HG03469 (cell line): Measurements from ENCODE around the gene KREMEN2.
A peak's percentile ranks its signal among the peaks of the same experiment; 100 is the strongest.
"Not testable (repeated sequence)": the region's sequence is repeated elsewhere in the genome, so short reads cannot be mapped to it uniquely, and the experiment has no call there.

Source experiments
- ATAC-seq: cut with Tn5 transposase; IDR thresholded peaks from one replicate; pipeline ENCODE4 v1.9.1; 2021; ENCODE audit warnings: mild to moderate bottlenecking, moderate library complexity, moderate number of reproducible peaks; ENCODE audit not compliant: unreplicated experiment

The KREMEN2 gene, protein sequence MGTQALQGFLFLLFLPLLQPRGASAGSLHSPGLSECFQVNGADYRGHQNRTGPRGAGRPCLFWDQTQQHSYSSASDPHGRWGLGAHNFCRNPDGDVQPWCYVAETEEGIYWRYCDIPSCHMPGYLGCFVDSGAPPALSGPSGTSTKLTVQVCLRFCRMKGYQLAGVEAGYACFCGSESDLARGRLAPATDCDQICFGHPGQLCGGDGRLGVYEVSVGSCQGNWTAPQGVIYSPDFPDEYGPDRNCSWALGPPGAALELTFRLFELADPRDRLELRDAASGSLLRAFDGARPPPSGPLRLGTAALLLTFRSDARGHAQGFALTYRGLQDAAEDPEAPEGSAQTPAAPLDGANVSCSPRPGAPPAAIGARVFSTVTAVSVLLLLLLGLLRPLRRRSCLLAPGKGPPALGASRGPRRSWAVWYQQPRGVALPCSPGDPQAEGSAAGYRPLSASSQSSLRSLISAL

DNA sequence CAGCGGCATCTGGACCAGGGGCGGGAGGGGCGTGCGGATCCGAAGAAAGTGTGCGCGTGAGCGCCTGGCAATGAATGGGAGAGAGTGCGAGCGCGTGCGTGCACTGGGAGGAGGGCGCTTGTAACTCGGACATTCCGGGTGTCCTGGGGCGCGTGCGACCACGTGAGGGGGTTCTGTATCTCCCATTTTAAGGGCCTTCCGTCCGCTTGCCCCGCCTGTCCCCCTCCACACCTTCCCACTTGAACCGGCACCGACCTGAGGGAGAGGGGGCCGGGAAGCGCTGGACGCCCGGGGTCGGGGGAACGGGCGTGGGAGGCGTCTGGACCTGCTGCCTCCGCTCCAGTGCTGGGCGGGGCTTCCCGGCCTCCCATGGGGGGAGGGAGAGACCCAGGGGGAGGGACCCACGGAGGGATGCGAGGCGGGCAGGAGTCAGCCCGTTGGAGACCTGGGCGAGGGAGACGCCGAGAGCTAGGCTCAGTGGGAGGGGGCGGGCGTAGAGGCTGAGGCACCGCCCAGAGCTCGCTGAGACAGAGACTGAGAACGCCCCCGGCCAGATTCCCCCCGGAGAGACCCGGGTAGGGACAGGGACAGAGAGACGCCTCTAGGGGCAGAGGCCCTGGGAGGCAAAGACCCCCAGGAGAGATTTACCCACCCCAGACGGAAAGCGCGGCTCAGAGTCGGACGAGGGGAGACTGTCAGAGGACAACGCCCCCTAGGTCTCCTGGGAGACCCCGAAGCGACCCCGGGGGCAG is at the start of gene KREMEN2:
Gene KREMEN2 (plus strand): TSS at position 553 of the 752 bp plus-strand sequence. CDS start 246 bp downstream, outside the sequence.
- ATAC-seq, result no peak

DNA sequence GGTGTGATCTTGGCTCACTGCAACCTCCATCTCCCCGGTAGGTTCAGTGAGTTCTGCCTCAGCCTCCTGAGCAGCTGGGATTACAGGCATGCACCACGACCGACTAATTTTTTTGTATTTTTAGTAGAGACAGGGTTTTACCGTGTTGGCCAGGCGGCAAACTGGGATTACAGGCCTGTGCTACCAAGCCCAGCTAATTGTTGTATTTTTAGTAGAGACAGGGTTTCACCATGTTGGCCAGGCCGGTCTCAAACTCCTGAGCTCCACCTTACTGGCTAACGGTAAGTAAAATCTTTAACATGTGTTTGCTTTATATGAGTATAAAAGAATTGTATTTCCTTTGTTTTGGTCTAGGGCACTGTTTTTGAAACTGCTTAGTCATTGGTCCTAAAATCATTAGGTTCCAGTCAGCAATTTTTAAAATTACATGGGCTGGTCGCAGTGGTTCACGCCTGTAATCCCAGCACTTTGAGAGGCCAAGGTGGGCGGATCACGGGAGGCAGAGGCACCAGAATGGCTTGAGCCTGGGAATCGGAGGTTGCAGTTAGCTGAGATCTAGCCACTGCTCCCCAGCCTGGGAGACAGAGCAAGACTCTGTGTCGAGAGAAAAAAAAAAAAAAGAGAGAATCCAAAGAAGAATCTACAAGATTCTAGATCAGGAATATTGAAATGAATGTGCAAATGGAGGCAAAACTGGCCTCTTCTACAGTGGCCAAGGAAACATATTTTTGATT is 48.7 kb upstream of the KREMEN2 start:
- no peak for ATAC-seq

DNA sequence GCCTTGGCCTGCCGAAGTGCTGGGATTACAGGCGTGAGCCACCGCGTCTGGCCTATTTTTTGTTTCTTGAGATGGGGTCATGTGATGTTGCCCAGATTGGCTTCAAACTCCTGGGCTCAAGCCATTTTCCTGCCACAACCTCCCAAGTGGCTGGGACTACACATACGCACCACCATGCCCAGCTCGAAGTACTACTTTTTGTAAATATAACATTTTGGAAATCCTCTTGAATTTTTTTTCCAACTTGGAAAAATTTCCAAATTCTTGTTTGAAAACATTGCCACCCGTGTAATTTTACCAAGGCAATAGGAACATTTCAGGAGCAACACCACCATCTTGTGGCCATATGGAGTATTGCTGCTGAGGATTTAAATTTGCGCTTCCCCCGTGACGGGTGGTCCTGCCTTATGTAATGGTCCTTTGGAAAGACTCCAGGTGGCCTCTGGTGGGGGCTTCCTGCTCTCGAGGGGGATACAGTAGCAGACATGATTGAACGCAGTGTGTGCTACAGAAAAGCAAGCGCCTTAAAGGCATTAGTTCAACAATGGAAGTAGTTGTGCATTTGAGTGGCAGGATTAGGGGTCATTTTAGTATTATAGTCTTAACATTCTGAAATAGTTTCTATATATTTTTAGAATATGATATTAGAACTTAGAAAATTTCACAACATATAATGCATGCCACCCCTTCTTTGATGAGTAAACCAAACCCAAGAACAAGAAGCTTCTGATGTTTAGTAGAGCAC is 44.4 kb upstream of the KREMEN2 start:
- ATAC-seq, result no peak

DNA sequence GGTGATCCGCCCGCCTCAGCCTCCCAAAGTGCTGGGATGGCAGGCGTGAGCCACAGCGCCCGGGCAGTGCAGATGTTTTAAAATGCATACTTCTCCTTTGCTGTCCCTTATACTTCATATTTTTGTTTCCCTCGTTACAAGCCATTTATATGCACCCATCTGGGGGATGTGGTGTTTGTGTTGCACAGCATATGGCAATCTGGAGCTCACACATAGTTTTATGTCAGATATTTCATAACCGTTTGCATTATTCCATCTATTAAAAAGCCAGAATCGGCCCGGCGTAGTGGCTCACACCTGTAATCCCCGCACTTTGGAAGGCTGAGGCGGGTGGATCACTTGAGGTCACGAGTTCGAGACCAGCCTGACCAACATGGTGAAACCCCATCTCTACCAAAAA is 40.6 kb upstream of the KREMEN2 start:
- no peak for ATAC-seq

DNA sequence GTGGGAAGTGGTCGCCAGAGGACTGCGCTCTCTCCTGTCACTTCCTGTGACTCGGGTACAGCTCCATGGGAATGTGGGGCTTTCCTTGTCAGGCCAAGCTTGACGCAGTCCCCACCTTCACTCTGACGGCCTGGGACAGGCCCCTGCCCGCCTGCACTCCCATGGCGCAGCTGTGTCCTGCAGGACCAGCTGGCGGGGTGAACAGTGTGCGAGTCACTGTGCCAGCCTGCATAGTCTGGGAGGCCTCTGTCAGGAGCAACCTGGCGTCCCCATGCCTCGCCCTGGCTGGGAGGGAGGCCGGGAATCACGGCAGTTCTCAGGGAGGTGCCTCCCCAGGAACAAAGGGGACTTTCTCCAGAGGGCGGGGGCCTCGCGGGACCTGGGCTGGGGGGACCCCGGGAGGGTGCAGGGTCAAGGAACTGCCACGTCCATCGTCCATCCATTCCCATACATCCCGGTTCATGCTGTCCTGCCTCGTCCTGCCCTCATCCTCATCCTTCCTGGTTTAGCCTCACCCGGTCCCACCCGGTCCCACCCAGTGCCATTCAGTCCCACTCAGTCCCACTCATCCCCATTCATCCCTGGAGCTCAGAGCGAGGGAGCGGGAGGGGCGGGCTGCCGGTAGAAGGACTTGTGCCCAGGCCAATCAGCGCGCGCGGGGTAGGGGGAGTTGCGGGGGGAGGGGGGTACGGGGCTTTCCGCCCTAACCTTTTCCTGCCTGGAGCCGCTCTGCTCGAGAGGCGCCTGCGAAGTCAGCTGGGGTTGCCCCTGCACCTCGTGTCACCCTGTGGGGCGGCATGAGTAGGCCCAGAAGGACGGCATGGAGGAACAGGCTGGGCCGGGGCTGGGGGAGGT is 38.9 kb upstream of the KREMEN2 start:
- ATAC-seq, result no peak

DNA sequence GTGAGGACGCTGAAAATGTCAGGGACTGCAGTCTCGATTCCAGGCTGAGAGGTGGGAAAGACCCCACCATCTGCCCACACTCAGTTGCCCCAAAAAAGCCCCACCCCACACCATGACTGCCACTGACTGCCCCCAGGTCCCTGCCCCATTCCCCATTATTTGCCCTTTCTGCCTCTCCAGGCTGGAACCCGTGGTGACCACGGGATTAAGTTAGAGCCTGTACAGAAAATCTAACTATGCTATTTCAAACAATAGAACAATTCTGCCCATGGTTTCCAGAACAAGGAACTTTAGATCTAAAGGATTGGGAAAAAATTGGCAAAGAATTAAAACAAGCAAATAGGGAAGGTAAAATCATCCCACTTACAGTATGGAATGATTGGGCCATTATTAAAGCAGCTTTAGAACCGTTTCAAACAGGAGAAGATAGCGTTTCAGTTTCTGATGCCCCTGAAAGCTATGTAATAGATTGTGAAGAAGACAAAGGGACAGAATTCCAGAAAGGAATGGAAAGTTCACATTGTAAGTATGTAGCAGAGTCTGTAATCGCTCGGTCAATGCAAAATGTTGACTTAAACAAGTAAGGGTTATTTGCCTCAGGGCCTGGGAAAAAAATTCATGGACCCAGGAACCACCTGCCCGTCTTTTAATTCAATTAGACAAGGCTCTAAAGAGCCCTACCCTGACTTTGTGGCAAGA is 38.0 kb upstream of the KREMEN2 start:
- ATAC-seq, result no peak

DNA sequence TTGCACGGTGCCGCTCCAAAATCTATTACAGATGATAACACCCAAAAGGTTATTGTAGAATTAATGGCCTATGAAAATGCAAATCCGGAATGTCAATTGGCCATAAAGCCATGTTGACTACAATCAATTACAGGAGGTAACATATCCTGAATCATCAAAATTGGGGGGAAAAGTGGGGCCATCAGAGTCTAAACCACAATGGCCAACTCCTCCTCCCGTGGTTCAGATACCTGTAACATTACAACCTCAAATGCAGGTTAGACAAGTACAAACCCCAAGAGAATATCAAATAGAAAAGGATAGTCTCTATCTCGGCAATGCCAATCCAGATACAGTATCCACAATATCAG is 37.5 kb upstream of the KREMEN2 start:
- ATAC-seq, result no peak

DNA sequence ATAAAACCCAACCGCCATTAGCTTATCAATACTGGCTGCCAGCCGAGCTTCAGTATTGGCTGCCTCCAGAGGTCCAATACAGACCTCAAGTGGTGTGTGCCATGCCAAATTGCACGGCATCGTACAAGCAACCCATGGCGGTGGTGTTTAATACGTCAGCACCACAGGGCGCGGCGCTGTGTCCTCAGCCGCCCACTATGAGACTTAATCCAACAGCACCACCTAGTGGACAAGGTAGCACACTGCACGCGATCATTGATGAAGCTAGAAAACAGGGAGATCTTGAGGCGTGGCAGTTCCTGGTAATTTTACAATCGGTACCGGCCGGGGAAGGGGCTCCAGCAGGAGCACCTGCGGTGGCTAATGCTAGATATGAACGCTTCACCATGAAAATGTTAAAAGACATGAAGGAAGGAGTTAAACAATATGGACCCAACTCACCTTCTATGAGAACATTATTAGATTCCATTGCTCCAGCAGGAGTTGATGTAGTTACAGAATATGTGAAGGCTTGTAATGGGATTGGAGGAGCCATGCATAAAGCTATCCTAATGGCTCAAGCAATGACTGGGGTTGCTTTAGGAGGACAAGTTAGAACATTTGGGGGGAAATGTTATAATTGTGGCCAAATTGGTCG is 36.9 kb upstream of the KREMEN2 start:
- peak; percentile 52 for ATAC-seq

DNA sequence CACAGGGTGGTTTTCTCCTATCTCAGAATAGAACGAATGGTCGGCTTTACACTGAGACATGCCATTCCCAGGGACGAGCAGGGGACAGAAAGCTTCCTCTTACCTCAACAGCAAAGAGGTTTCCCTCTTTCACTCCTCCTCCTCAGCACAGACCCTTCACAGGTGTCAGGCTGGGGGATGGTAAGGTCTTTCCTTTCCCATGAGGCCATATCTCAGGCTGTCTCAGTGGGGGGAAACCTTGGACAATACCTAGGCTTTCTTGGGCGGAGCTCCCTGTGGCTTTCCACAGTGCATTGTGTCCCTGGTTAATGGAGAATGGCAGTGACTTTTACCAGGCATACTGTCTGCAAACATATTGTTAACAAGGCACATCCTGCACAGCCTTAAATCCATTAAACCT is 35.9 kb upstream of the KREMEN2 start:
- not testable (repeated sequence) for ATAC-seq

DNA sequence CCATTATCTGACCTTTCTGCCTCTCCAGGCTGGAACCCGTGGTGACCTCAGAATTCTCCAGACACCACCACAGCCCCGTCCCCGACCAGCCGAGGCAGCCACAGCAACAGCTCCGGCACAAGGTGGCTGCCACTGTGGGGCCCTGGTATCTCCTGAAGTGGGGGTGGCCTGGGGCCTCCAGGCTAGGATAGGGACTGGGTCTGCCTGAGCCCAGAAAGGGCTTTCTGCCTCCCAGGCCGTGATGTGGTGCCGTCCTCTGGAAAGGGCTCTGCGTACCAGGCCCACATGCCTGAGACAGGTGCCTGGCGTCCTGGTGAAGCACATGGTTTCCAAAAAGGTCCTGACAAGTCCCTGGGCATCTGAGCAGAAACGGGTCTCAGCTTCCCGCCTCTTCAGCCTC is 35.3 kb upstream of the KREMEN2 start:
- no peak for ATAC-seq

DNA sequence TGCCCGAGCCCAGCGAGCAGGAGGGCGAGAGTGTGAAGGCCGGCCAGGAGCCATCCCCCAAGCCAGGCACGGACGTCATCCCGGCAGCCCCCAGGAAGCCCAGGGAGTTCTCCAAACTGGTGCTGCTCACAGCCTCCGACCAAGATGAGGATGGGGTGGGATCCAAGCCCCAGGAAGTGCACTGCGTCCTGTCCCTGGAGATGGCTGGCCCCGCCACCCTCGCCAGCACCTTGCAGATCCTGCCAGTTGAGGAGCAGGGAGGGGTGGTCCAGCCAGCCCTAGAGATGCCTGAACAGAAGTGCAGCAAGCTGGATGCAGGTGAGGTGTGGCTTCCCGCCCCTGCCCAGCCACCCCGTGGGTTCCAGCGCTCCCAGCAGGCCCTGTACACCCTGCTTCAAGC is 34.4 kb upstream of the KREMEN2 start:
- no peak for ATAC-seq

DNA sequence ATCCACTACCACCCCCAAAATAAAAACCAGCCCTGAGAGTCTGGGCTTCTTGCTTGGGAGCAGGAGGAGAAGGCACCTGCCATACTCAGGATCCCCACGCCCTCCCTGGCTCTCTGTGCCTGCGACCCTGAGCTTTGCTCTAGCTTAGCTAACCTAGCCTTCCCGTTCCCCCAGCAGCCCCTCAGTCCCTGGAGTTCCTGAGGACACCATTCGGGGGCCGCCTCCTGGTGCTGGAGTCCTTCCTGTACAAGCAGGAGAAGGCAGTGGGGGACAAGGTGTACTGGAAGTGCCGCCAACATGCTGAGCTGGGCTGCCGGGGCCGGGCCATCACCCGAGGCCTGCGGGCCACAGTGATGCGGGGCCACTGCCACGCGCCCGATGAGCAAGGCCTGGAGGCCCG is 33.8 kb upstream of the KREMEN2 start:
- no peak for ATAC-seq

DNA sequence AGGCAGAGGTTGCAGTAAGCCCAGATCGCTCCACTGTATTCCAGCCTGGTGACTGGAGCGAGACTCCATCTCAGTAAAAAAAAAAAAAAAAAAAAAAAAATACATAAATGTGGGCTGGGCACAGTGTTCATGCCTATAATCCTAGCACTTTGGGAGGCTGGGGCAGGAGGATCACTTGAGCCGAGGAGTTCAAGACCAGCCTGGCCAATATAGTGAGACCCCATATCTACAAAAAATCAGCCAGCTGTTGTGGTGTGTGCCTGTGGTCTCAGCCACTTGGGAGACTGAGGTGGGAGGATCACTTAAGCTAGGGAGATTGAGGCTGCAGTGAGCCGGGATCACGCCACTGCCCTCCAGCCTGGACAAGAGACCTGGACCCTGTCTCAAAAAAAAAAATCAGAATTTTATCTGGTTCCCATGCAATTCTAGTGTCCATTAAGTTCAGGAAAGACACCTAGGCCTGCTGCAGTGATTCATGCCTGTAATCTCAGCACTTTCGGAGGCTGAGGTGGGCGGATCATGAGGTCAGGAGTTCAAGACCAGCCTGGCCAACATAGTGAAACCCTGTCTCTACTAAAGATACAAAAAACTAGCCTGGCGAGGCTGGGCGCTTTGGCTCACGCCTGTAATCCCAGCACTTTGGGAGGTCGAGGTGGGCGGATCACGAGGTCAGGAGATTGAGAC is 32.7 kb upstream of the KREMEN2 start:
- not testable (repeated sequence) for ATAC-seq

DNA sequence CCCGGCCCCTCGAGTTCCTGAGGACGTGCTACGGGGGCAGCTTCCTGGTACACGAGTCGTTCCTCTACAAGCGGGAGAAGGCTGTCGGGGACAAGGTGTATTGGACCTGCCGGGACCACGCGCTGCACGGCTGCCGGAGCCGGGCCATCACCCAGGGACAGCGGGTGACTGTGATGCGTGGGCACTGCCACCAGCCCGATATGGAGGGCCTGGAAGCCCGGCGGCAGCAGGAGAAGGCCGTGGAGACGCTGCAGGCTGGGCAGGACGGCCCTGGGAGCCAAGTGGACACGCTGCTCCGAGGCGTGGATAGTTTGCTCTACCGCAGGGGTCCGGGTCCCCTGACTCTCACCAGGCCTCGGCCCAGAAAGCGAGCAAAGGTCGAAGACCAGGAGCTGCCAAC is 30.9 kb upstream of the KREMEN2 start:
- ATAC-seq, result no peak

DNA sequence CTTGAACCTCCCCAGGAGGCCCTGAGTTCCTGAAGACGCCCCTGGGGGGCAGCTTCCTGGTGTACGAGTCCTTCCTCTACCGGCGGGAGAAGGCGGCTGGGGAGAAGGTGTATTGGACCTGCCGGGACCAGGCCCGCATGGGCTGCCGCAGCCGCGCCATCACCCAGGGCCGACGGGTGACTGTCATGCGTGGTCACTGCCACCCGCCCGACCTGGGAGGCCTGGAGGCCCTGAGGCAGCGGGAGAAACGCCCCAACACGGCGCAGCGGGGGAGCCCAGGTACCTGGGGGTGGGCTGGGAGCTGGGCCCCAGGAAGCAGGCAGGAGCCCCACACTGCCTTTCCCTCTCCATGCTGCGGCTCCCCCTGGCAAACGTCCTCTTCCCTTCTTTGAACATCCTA is 30.4 kb upstream of the KREMEN2 start:
- no peak for ATAC-seq

DNA sequence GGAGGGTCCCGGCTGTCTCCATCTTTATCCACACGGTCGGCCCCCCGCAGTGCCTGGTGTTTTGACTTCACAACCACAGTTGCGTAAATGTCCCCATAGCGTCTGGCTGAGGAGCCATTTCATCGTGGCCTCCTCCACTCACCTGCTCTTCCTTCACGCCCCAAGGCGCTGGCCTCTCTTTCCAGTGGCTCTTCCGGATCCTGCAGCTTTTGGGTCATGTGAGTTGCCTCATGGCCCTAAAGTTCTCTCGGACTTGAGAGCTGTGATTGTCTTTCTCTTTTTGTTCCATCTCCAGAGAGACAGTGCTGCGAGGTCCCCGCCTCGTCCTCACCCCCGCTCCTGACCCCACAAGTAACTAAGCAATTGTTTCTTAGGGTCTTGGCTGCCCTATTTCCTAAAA is 29.6 kb upstream of the KREMEN2 start:
- ATAC-seq, result no peak

DNA sequence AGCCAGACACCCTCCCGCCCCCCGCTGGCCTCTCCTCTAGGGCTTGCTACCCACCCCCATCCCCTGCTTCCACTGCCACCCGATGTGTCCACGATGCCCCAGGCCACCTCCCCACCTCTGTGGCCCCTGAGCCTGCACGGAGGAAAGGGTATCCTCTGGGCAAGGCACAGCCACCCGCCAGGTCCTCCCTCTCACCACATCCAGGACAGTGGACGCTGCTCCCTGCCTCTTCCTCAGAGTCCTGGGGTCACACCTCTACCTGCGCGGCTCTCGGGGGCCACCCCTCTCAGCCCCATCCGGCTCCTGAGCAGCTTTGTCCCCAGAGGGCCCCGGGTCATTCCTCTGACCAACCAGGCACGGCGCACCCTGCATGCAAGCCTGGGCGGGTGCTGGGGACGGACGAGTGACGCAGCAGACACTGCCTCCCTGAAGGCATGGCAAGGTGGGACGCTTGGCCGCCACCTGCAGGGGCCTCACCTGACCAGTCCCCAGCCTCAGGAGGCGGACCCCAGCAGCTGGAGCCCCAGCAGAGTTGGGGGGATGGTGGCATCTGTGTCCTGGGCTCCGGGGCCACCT is 27.6 kb upstream of the KREMEN2 start:
- no peak for ATAC-seq

DNA sequence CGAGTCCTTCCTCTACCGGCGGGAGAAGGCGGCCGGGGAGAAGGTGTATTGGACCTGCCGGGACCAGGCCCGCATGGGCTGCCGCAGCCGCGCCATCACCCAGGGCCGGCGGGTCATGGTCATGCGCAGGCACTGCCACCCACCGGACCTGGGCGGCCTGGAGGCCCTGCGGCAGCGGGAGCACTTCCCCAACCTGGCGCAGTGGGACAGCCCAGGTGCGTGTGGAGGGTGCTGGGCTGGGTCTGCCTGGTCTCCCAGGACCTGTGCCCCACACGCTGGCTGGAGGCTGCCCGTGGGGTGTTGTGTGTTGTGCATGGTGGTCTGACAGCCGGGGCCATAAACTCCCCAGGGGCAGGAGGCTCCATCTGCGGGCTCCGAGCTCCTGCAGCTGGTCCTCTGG is 26.9 kb upstream of the KREMEN2 start:
- no peak for ATAC-seq
